ENCODE data around the gene MCF2L. TPM values are rescaled to one million over a fixed set of nuclear protein-coding genes. Genes with fewer than 3 reads are reported as not detected.

The MCF2L gene
- total RNA-seq (10 to 100 TPM; 33.3 to 78.7 TPM), polyA plus RNA-seq (10 to 100 TPM; 21.0 to 38.5 TPM)
- long read RNA-seq, donor 1, partial matches to known transcripts: 0 of 1 reads
- long read RNA-seq, donor 1, other reads (novel, unspliced or antisense): 0 of 1 reads
- long read RNA-seq, donor 2: 0 reads
- long read RNA-seq, donor 3, partial matches to known transcripts: 0 of 1 reads
- long read RNA-seq, donor 3, other reads (novel, unspliced or antisense): 0 of 1 reads
- long read RNA-seq, donor 4, partial matches to known transcripts: 0 of 2 reads
- long read RNA-seq, donor 4, other reads (novel, unspliced or antisense): 0 of 2 reads
- long read RNA-seq, donor 5, partial matches to known transcripts: 0 of 1 reads
- long read RNA-seq, donor 5, other reads (novel, unspliced or antisense): 0 of 1 reads

- H3K9me3 ChIP-seq (ENCODE audit: control insufficient read depth in 4 of 4, insufficient read depth in 3 of 4, low read length in 3 of 4): peaks cover 0 to 2% (median 0%) of the 10 kb centered on the region in 4 donors
- peak within 1 kb of the TSS; percentile 66 to 82 for H3K27ac ChIP-seq (ENCODE audit: low read depth in 1 of 2, low read length in 1 of 2)
- DNase-seq: peak; percentile 62 to 85 (median 82)
- 0 to 1% methylated on average over 29 to 69 of the region's 69 CpGs for WGBS, 2 donors
- H3K4me3 ChIP-seq: peak within 1 kb of the TSS; percentile 35
- peaks cover 0 to 9% (median 4%) of the 10 kb centered on the region in 3 donors for H3K27me3 ChIP-seq (ENCODE audit: control insufficient read depth in 3 of 3, insufficient read depth in 3 of 3, low read length in 2 of 3)
- peak; percentile 81 for ATAC-seq (ENCODE audit: insufficient read depth, low FRiP score)
- peak within 1 kb of the TSS in 1 of 2 donors; percentile 53 for H3K9ac ChIP-seq (ENCODE audit: insufficient read depth in 1 of 2, low read length in 2 of 2)
- TF ChIP-seq CTCF (IDR thresholded peaks at IDR 0.05; ENCODE audit: control extremely low read depth, extremely low read depth): no peak
- H3K4me1 ChIP-seq (ENCODE audit: control insufficient read depth in 5 of 5, insufficient read depth in 5 of 5, low read length in 5 of 5): peaks cover 0 to 13% (median 0%) of the 10 kb centered on the region in 5 donors
- H3K36me3 ChIP-seq (ENCODE audit: control insufficient read depth in 4 of 4, insufficient read depth in 4 of 4, low read length in 4 of 4): no peaks in the 10 kb centered on the region
Observed at GRCh38 chr13:112968910-112969691, at the start of gene MCF2L. Gene MCF2L (plus strand): TSS chr13:112969214. CDS start chr13:112969380, 166 bp downstream.

- no peak for DNase-seq
- no peak for ATAC-seq (ENCODE audit: insufficient read depth, low FRiP score)
- H3K9ac ChIP-seq (ENCODE audit: insufficient read depth in 1 of 2, low read length in 2 of 2): no peak overlapping the region
- H3K36me3 ChIP-seq (ENCODE audit: control insufficient read depth in 4 of 4, insufficient read depth in 4 of 4, low read length in 4 of 4): no peaks in the 10 kb centered on the region
- H3K27ac ChIP-seq (ENCODE audit: low read depth in 1 of 2, low read length in 1 of 2): no peak overlapping the region
- H3K9me3 ChIP-seq (ENCODE audit: control insufficient read depth in 4 of 4, insufficient read depth in 3 of 4, low read length in 3 of 4): peaks cover 0 to 4% (median 1%) of the 10 kb centered on the region in 4 donors
- H3K27me3 ChIP-seq (ENCODE audit: control insufficient read depth in 3 of 3, insufficient read depth in 3 of 3, low read length in 2 of 3): no peaks in the 10 kb centered on the region
- TF ChIP-seq CTCF (IDR thresholded peaks at IDR 0.05; ENCODE audit: control extremely low read depth, extremely low read depth): no peak
- peaks cover 0 to 9% (median 5%) of the 10 kb centered on the region in 5 donors for H3K4me1 ChIP-seq (ENCODE audit: control insufficient read depth in 5 of 5, insufficient read depth in 5 of 5, low read length in 5 of 5)
- H3K4me3 ChIP-seq: no peak overlapping the region
- WGBS, 2 donors: 83 to 85% methylated on average over 12 of the region's 12 CpGs
Observed at GRCh38 chr13:112923962-112924361, 45.1 kb upstream of the MCF2L start.

GRCh38 chr13:112924365-112924764 is 44.6 kb upstream of the MCF2L start:
- Histone ChIP-seq H3K36me3 (ENCODE audit: control insufficient read depth in 4 of 4, insufficient read depth in 4 of 4, low read length in 4 of 4) (no peaks in the 10 kb centered on the region), H3K4me1 (ENCODE audit: control insufficient read depth in 5 of 5, insufficient read depth in 5 of 5, low read length in 5 of 5) (peaks cover 0 to 13% (median 9%) of the 10 kb centered on the region in 5 donors), H3K9ac (ENCODE audit: insufficient read depth in 1 of 2, low read length in 2 of 2) (no peak overlapping the region), H3K27me3 (ENCODE audit: control insufficient read depth in 3 of 3, insufficient read depth in 3 of 3, low read length in 2 of 3) (no peaks in the 10 kb centered on the region), H3K27ac (ENCODE audit: low read depth in 1 of 2, low read length in 1 of 2) (no peak overlapping the region), H3K9me3 (ENCODE audit: control insufficient read depth in 4 of 4, insufficient read depth in 3 of 4, low read length in 3 of 4) (peaks cover 0 to 4% (median 1%) of the 10 kb centered on the region in 4 donors), H3K4me3 (no peak overlapping the region)
- DNase-seq (no peak), ATAC-seq (ENCODE audit: insufficient read depth, low FRiP score) (no peak)
- 91 to 94% methylated on average over 2 of the region's 2 CpGs for WGBS, 2 donors
- TF ChIP-seq CTCF (IDR thresholded peaks at IDR 0.05; ENCODE audit: control extremely low read depth, extremely low read depth): no peak

Measured in lung (tissue), 16 donors.